Mammary epithelial cell (primary cell): ENCODE results near the gene DNER.

ENCODE experiments used
- CTCF ChIP-seq, 2 donors: IDR thresholded peaks in 1 of 2; conservative IDR thresholded peaks in 1 of 2; 2 replicates each; pipeline ENCODE4 v1.5.1; 2011 to 2012; ENCODE audit warnings: inconsistent platforms in 2 of 2, low read length in 2 of 2, mild to moderate bottlenecking in 2 of 2, control low read depth in 1 of 2, low read depth in 1 of 2; ENCODE audit not compliant: insufficient read depth in 1 of 2; ENCODE audit errors: extremely low read depth in 1 of 2
- EZH2 ChIP-seq: IDR thresholded peaks from 2 replicates; pipeline ENCODE4 v1.6.1; 2012; ENCODE audit warnings: low read length, inconsistent platforms, borderline replicate concordance

GRCh38 chr2:229653531-229653930 is 60.8 kb downstream of the DNER start:
- TF ChIP-seq CTCF (conservative IDR thresholded peaks at IDR 0.05 in 1 of 2, IDR thresholded peaks at IDR 0.05 in 1 of 2; ENCODE audit: extremely low read depth in 1 of 2, insufficient read depth in 1 of 2, low read depth in 1 of 2, low read length in 2 of 2): no peak
- no peak for TF ChIP-seq EZH2
